ENCODE results near the gene DPF3.

DPF3 gene

GRCh38 chr14:72916174-72916573, 22.3 kb upstream of the DPF3 start:
- TF ChIP-seq, protein P1, sequence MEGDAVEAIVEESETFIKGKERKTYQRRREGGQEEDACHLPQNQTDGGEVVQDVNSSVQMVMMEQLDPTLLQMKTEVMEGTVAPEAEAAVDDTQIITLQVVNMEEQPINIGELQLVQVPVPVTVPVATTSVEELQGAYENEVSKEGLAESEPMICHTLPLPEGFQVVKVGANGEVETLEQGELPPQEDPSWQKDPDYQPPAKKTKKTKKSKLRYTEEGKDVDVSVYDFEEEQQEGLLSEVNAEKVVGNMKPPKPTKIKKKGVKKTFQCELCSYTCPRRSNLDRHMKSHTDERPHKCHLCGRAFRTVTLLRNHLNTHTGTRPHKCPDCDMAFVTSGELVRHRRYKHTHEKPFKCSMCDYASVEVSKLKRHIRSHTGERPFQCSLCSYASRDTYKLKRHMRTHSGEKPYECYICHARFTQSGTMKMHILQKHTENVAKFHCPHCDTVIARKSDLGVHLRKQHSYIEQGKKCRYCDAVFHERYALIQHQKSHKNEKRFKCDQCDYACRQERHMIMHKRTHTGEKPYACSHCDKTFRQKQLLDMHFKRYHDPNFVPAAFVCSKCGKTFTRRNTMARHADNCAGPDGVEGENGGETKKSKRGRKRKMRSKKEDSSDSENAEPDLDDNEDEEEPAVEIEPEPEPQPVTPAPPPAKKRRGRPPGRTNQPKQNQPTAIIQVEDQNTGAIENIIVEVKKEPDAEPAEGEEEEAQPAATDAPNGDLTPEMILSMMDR (IDR thresholded peaks at IDR 0.05), result no peak

- TF ChIP-seq, protein P1 (IDR thresholded peaks at IDR 0.05), result no peak
Observed at GRCh38 chr14:72913809-72914208, 19.9 kb upstream of the DPF3 start.

GRCh38 chr14:72909163-72909562, 15.3 kb upstream of the DPF3 start:
- TF ChIP-seq, protein P1 (IDR thresholded peaks at IDR 0.05), result no peak

DNA sequence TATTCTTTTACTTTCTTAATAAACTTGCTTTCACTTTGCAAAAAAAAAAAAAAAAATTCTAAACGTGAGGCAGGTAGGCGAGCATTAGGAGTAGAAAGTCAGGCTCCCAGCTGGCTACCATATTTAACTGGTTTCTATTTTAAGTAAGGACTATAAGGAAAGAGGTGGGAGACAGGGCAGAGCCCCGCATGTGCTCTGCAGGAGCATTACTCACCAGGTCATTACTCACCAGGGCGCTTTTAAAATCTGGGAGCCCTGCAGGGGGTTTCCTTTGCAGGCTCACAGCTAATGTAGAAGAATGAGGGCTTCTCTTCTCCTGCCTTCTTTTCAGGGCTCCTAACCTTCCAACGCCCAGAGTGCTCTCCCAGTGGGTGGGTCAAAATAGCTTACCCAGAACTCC, 14.0 kb upstream of the DPF3 start:
- TF ChIP-seq, protein P1 (IDR thresholded peaks at IDR 0.05), result no peak

GRCh38 chr14:72906879-72907278, 13.0 kb upstream of the DPF3 start:
- TF ChIP-seq, protein P1 (IDR thresholded peaks at IDR 0.05), result no peak

DNA sequence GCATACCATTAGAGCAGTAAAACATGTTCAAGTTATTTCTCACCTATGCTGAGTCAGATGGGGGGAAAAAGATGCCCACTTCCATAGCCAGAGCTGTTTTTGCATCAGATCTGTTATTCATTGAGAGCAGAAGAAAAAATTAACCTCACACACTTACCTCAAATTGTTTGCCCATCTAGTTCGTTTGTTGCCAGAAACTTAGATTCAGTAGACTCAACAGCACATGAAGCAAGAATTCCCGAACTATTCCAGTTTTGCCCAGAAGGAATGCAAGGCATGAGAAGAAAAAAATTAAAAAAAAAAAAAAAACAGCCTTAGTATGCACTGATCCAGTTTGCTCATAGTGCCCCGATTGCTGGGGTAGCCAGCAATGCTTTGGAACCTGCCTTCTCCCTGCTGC, 12.4 kb upstream of the DPF3 start:
- TF ChIP-seq, protein P1 (IDR thresholded peaks at IDR 0.05), result no peak

- TF ChIP-seq, protein P1 (IDR thresholded peaks at IDR 0.05), result peak; percentile 93
Observed at GRCh38 chr14:72904840-72905561, 11.1 kb upstream of the DPF3 start.

GRCh38 chr14:72904218-72904617, 10.3 kb upstream of the DPF3 start:
- TF ChIP-seq, protein P1 (IDR thresholded peaks at IDR 0.05), result no peak

Measured in LNCAP (cell line).